T-helper 2 cell treated with Interferon-gamma antibody and Interleukin-4, amounts not matched to agents 100 ng/mL and 5 ng/mL, for 36 hours (primary cell): ENCODE results near the gene CTBP1. TPM values are rescaled to one million over a fixed set of nuclear protein-coding genes. Genes with fewer than 3 reads are reported as not detected.

Source experiments
- intact Hi-C: fragments of 100-400 bp; cut with micrococcal nuclease; formaldehyde crosslinking; loops from one replicate; pipeline ENCODE4 v1.15.1; 2023
- total RNA-seq: library from RNA; stranded (reverse); gene quantifications from 2 replicates; pipeline ENCODE4 v1.2.3, GENCODE V29; 2022

The CTBP1 gene
- total RNA-seq, 1 donor from 2014 or later = 238 TPM

- intact Hi-C loops = no loop called here
Observed at GRCh38 chr4:1225272-1226143, 23.4 kb downstream of the CTBP1 start.

- intact Hi-C loops = no loop called here
Observed at GRCh38 chr4:1223841-1224809, 24.8 kb downstream of the CTBP1 start.

- intact Hi-C loops = no loop called here
Observed at GRCh38 chr4:1222938-1223690, 25.8 kb downstream of the CTBP1 start.

- intact Hi-C loops = no loop called here
Observed at GRCh38 chr4:1222036-1222789, 26.7 kb downstream of the CTBP1 start.

- intact Hi-C loops = no loop called here
Observed at GRCh38 chr4:1221155-1221870, 27.6 kb downstream of the CTBP1 start.

GRCh38 chr4:1220566-1220965, 28.4 kb downstream of the CTBP1 start:
- intact Hi-C loops = no loop called here

- intact Hi-C loops = no loop called here
Observed at GRCh38 chr4:1219566-1219950, 29.4 kb downstream of the CTBP1 start.

GRCh38 chr4:1218634-1219565, 30.0 kb downstream of the CTBP1 start:
- intact Hi-C loops = no loop called here

GRCh38 chr4:1217366-1217765, 31.6 kb downstream of the CTBP1 start:
- intact Hi-C loops = loop anchor here (2.0 kb wide), 1 partner anchor 15 kb away; no protein-coding TSS in a partner anchor

GRCh38 chr4:1216869-1217294, 32.0 kb downstream of the CTBP1 start:
- intact Hi-C loops = loop anchor here (2.0 kb wide), 1 partner anchor 14 kb away; no protein-coding TSS in a partner anchor

GRCh38 chr4:1216076-1216614, 32.8 kb downstream of the CTBP1 start:
- intact Hi-C loops = loop anchor here (2.0 kb wide), 1 partner anchor 13 kb away; no protein-coding TSS in a partner anchor

- intact Hi-C loops = loop anchor here (2.0 kb wide), 1 partner anchor 13 kb away; no protein-coding TSS in a partner anchor
Observed at GRCh38 chr4:1215141-1216075, 33.5 kb downstream of the CTBP1 start.

GRCh38 chr4:1214101-1215095, 34.5 kb downstream of the CTBP1 start:
- intact Hi-C loops = no loop called here

- intact Hi-C loops = no loop called here
Observed at GRCh38 chr4:1213336-1213995, 35.5 kb downstream of the CTBP1 start.
